RWPE2 (cell line): ENCODE results near the gene SYCP2.

Experiments used
- ATAC-seq: fragments of 200-7000 bp; cut with Tn5 transposase; 3 replicates; pipeline ENCODE4 v1.9.1; 2021; ENCODE audit warnings: low read depth
- DNase-seq: peaks from one replicate; pipeline ENCODE4 v3.0.0-alpha.2; 2020; ENCODE audit warnings: low spot score
- H3K27ac ChIP-seq: fragments of 450-650 bp; 2 replicates; pipeline ENCODE4 v1.5.1; 2017; ENCODE audit warnings: mild to moderate bottlenecking; ENCODE audit not compliant: poor library complexity, severe bottlenecking
- H3K27me3 ChIP-seq: fragments of 250-450 bp; sonication (Bioruptor Pico); 2 replicates; pipeline ENCODE4 v1.5.1; 2021; ENCODE audit warnings: mild to moderate bottlenecking, moderate library complexity; ENCODE audit not compliant: insufficient read depth, poor library complexity, severe bottlenecking
- H3K36me3 ChIP-seq: fragments of 250-450 bp; sonication (Bioruptor Pico); 2 replicates; pipeline ENCODE4 v1.5.1; 2020; ENCODE audit warnings: low read depth, mild to moderate bottlenecking, moderate library complexity
- H3K4me1 ChIP-seq: fragments of 250-450 bp; sonication (Bioruptor Pico); 2 replicates; pipeline ENCODE4 v1.5.1; 2021; ENCODE audit warnings: mild to moderate bottlenecking, moderate library complexity; ENCODE audit not compliant: insufficient read depth, poor library complexity, severe bottlenecking
- H3K4me3 ChIP-seq: fragments of 250-450 bp; sonication (Bioruptor Pico); 2 replicates; pipeline ENCODE4 v1.5.1; 2021; ENCODE audit warnings: mild to moderate bottlenecking, moderate library complexity; ENCODE audit not compliant: severe bottlenecking
- H3K9me3 ChIP-seq: fragments of 250-450 bp; sonication (Bioruptor Pico); 2 replicates; pipeline ENCODE4 v1.5.1; 2021; ENCODE audit warnings: mild to moderate bottlenecking, moderate library complexity; ENCODE audit not compliant: severe bottlenecking
- CTCF ChIP-seq: fragments of 450-650 bp; IDR thresholded peaks from one replicate; pipeline ENCODE4 v1.5.1; 2017; ENCODE audit warnings: mild to moderate bottlenecking, moderate library complexity; ENCODE audit not compliant: poor library complexity, severe bottlenecking

SYCP2 gene

GRCh38 chr20:59823491-59824259 lies 109.8 kb downstream of the SYCP2 start:
- no peak overlapping the region for H3K27ac ChIP-seq
- H3K4me3 ChIP-seq, result no peak overlapping the region
- peak; percentile 73 for DNase-seq
- no peaks in the 10 kb centered on the region for H3K9me3 ChIP-seq
- H3K36me3 ChIP-seq, result no peaks in the 10 kb centered on the region
- no peaks in the 10 kb centered on the region for H3K27me3 ChIP-seq
- ATAC-seq, result no peak
- no peak for TF ChIP-seq CTCF
- peaks cover 33% of the 10 kb centered on the region for H3K4me1 ChIP-seq

- DNase-seq (peak; percentile 38), ATAC-seq (no peak)
- Histone ChIP-seq H3K4me3 (no peak overlapping the region), H3K27ac (no peak overlapping the region), H3K36me3 (no peaks in the 10 kb centered on the region), H3K4me1 (peaks cover 33% of the 10 kb centered on the region), H3K9me3 (no peaks in the 10 kb centered on the region), H3K27me3 (no peaks in the 10 kb centered on the region)
- no peak for TF ChIP-seq CTCF
Observed at GRCh38 chr20:59823030-59823423, 110.4 kb downstream of the SYCP2 start.

GRCh38 chr20:59822291-59823029 lies 111.0 kb downstream of the SYCP2 start:
- TF ChIP-seq CTCF, result no peak
- no peak overlapping the region for H3K4me3 ChIP-seq
- H3K27me3 ChIP-seq, result no peaks in the 10 kb centered on the region
- DNase-seq, result peak; percentile 83
- H3K9me3 ChIP-seq, result no peaks in the 10 kb centered on the region
- no peak overlapping the region for H3K27ac ChIP-seq
- H3K36me3 ChIP-seq, result no peaks in the 10 kb centered on the region
- no peak for ATAC-seq
- peaks cover 33% of the 10 kb centered on the region for H3K4me1 ChIP-seq

GRCh38 chr20:59821788-59822187 lies 111.6 kb downstream of the SYCP2 start:
- Histone ChIP-seq H3K4me1 (peaks cover 28% of the 10 kb centered on the region), H3K36me3 (no peaks in the 10 kb centered on the region), H3K9me3 (no peaks in the 10 kb centered on the region)

More at GRCh38 chr20:59821788-59822187, 111.6 kb downstream of the SYCP2 start:
- peak; percentile 60 for DNase-seq
- no peak for TF ChIP-seq CTCF
- H3K4me3 ChIP-seq, result no peak overlapping the region
- no peaks in the 10 kb centered on the region for H3K27me3 ChIP-seq
- no peak overlapping the region for H3K27ac ChIP-seq
- ATAC-seq, result no peak
